ENCODE results near the gene HOMER3. TPM values are rescaled to one million over a fixed set of nuclear protein-coding genes. Genes with fewer than 3 reads are reported as not detected.

The HOMER3 gene
- total and polyA plus RNA-seq, 2 of the 13 experiments (the other 11 are each of a cell fraction or from before 2014, with no cell fraction given) = 21.3 to 27.3 TPM

GRCh38 chr19:18939922-18940768 lies 872 bp downstream of the HOMER3 start (continued):
- TF ChIP-seq POGK (CRISPR knock-in tag; conservative IDR thresholded peaks at IDR 0.05) = 0 out of 2 replicates have a peak, but pooled peaks have one; percentile 29
- no peak for TF ChIP-seq ETS1 (CRISPR knock-in tag; IDR thresholded peaks at IDR 0.05)
- TF ChIP-seq GABPA (IDR thresholded peaks at IDR 0.05; ENCODE audit: low read depth, low read length) = 0 out of 2 replicates have a peak, but pooled peaks have one; percentile 11
- TF ChIP-seq GABPA (CRISPR knock-in tag; IDR thresholded peaks at IDR 0.05; ENCODE audit: low read depth) = no peak
- TF ChIP-seq ZFP82 (CRISPR knock-in tag; IDR thresholded peaks at IDR 0.05; ENCODE audit: borderline replicate concordance) = no peak
- TF ChIP-seq ZNF224 (CRISPR knock-in tag; IDR thresholded peaks at IDR 0.05) = no peak
- TF ChIP-seq NR3C1 (CRISPR knock-in tag; IDR thresholded peaks at IDR 0.05) = no peak
- no peak for TF ChIP-seq ZNF446 (CRISPR knock-in tag; IDR thresholded peaks at IDR 0.05)
- no peak for TF ChIP-seq SOX6 (IDR thresholded peaks at IDR 0.05)
- no peak for TF ChIP-seq SOX6 (CRISPR knock-in tag; IDR thresholded peaks at IDR 0.05)
- TF ChIP-seq PBX2 (CRISPR knock-in tag; IDR thresholded peaks at IDR 0.05) = no peak
- no peak for TF ChIP-seq ZNF431 (CRISPR knock-in tag; IDR thresholded peaks at IDR 0.05; ENCODE audit: borderline replicate concordance, low read depth)
- TF ChIP-seq PAXIP1 (CRISPR knock-in tag; conservative IDR thresholded peaks at IDR 0.05) = peak; percentile 31
- no peak for TF ChIP-seq ZNF678 (CRISPR knock-in tag; IDR thresholded peaks at IDR 0.05)
- no peak for TF ChIP-seq ZFP1 (CRISPR knock-in tag; IDR thresholded peaks at IDR 0.05)
- TF ChIP-seq HNRNPLL (IDR thresholded peaks at IDR 0.05; ENCODE audit: low read depth, low read length, poor library complexity, severe bottlenecking) = no peak
- TF ChIP-seq BRCA1 (CRISPR knock-in tag; IDR thresholded peaks at IDR 0.05) = no peak
- TF ChIP-seq IKZF5 (CRISPR knock-in tag; IDR thresholded peaks at IDR 0.05) = 0 out of 2 replicates have a peak, but pooled peaks have one; percentile 13
- no peak for TF ChIP-seq U2AF1 (optimal IDR thresholded peaks at IDR 0.05; ENCODE audit: low read depth, low read length)
- no peak for TF ChIP-seq TMF1 (CRISPR knock-in tag; IDR thresholded peaks at IDR 0.05; ENCODE audit: low read depth)
- no peak for TF ChIP-seq SPEN (CRISPR knock-in tag; IDR thresholded peaks at IDR 0.05; ENCODE audit: low read depth)
- TF ChIP-seq SMARCC2 (IDR thresholded peaks at IDR 0.05) = no peak
